8988T (cell line): Measurements from ENCODE around the gene PRR5.

ENCODE experiments used
- DNase-seq: peaks from one replicate; pipeline ENCODE4 v3.0.0; 2011

PRR5 gene

GRCh38 chr22:44760476-44760875 lies 58.5 kb downstream of the PRR5 start:
- no peak for DNase-seq

- no peak for DNase-seq
Observed at GRCh38 chr22:44761025-44761424, 59.0 kb downstream of the PRR5 start.

DNA sequence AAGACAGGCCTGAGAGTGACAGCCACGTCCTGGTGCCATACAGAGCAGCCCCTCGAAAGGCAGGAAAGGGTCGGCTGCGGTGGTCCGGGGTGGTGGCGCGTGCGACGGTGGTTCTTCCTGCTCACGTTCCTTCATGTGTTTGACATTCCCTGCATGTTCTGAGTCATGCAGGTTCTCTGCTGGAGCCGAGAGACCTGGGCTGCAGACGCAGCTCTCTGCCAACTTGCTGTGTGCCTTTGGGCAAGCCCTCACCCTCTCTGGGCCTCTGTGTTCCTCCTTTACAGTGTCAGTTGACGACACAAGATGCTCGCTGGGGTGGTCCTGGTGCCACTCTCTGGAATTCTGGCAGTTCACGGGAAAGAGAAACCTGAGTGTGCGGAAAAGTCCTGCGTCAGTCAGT lies 62.4 kb downstream of the PRR5 start:
- no peak for DNase-seq

- DNase-seq = no peak
Observed at GRCh38 chr22:44764974-44765373, 63.0 kb downstream of the PRR5 start.

DNA sequence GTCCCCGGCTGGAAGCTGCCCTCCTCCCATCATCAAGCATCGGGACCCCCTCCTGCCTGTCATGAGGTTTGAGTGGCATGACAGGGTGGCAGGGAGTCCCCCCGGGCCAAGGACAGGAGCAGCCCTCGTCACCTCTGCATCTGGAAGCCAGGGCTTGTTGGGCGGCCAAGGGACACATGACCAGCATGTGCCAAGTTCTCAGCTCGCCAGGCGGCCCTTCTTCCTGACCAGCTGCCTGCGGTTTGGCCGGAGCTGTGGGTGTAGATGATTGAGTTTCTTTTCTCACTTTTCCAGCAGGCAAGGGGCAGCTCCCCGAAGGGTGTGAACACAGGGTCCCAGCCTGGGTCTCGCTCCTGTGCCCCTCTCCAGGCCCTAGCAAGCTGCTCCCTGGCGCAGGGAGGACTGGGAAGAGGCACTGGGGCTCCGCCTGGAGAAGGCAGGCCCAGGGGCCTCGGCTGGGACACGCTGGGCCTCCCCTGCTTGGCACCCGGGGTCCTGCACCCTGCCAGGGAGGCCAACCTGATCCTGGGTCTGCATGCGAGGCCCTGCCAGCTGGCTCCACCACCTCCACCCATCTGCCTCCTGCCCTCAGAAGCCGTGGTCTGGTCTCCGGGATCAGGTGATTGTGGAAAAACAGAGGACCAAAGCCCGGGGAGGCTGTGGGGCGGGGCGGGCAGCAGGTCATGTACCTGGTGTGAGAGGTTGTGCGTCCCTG lies 63.7 kb downstream of the PRR5 start:
- no peak for DNase-seq

DNA sequence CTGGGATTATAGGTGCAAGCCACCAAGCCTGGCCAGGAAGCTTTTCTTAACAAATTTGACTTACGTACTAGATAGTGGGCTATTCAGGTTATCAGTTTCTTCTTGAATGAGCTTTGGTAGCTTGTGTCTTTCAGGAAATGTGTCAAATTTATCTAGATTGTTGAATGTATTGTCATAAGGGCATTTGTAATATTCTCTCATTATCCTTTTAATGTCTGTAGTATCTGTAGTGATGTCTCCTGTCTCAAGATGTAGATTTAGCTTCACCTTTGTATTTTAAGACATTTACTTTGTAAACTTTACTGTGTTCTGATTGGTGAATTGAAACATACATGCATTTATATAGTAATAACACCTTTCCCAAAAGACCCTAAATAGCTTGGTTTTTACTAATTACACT lies 71.1 kb downstream of the PRR5 start:
- no peak for DNase-seq

- no peak for DNase-seq
Observed at GRCh38 chr22:44775862-44776261, 73.9 kb downstream of the PRR5 start.

GRCh38 chr22:44776605-44777363 lies 74.8 kb downstream of the PRR5 start:
- no peak for DNase-seq

DNA sequence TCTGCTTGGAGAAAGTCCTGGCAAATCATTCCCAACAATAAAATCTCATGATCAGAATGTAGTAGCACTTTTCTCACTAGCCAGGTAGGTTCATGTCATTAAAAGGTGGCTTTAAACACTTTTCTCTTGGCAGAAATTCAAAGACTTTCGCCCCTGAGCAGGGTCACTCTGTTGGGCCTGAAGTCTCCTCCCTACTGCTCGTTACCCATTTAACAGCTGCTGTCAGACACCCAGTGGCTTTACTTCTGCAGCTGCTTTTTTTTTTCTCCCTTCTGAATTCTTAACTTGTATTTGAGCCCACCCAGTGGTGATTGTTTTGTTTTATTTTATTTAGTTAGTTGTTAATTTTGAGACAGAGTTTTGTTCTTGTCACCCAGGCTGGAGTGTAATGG lies 75.4 kb downstream of the PRR5 start:
- DNase-seq = no peak

- DNase-seq = no peak
Observed at GRCh38 chr22:44780876-44781449, 79.0 kb downstream of the PRR5 start.

GRCh38 chr22:44782363-44782963 lies 80.5 kb downstream of the PRR5 start:
- no peak for DNase-seq

GRCh38 chr22:44783091-44783490 lies 81.1 kb downstream of the PRR5 start:
- no peak for DNase-seq

DNA sequence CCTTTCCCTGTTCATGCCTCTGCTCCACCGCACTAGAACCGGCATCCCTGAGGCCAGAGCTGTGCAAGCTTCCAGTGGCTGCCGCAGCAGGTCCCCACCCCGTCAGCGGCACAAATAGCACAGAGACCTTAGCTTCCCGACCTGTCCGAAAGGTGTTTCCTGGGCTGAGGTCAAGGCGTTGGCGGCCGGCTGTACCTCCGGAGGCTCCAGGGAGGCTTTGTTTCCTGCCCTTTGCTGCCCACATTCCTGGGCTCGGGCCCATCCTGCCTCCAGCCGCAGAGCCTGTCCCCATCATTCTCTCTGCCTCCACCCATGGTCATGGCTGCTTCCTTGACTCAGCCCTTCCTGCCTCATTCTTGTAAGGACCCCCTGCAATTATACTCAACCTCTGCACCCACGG lies 81.6 kb downstream of the PRR5 start:
- DNase-seq = no peak

- no peak for DNase-seq
Observed at GRCh38 chr22:44786136-44786535, 84.1 kb downstream of the PRR5 start.

GRCh38 chr22:44786610-44787009 lies 84.6 kb downstream of the PRR5 start:
- DNase-seq = no peak
